HG03135 (cell line): ENCODE results near the gene GRIK4.

Source experiments
- ATAC-seq: cut with Tn5 transposase; IDR thresholded peaks from one replicate; pipeline ENCODE4 v1.9.1; 2021; ENCODE audit warnings: mild to moderate bottlenecking, moderate library complexity; ENCODE audit not compliant: unreplicated experiment

GRIK4 gene

DNA sequence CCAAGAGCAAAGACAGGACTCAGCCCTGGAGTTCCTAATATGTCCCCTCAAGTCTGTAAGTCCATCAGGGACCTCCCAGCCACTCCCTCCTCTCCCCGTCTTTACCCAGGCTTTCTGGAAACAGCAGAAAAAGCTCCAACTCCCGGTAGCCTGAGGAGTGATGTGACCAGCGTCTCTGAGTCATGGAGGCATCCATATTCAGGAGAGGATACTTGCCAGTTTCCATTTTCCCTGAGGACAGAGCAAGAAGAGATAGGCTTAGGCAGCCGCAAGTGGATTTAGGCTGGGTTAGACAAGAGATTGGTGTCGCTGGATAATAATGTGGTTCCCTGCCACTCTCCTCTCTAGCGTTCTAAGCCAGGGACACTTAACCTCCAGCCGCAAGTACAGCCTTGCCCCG lies 206.6 kb downstream of the GRIK4 start:
- no peak for ATAC-seq

DNA sequence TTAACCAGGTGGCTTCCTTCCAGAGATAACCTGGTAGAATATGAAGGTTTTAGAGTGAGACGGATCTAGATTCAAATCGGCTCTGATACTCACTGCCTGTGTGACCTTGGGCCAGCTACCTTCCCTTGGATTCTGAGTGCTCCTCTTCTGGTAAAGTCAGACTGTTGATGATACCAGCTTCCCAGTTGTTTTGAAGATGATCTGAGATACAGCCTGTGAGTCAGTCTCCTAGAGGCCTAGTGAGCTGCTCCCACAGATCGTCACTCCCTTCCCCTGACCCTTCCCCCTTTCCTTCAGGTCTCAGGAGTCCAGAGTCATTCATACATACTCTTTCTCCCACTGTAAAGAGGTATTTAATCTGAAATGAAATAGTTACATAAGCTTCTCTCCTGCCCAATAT lies 207.8 kb downstream of the GRIK4 start:
- ATAC-seq, result no peak

- ATAC-seq, result no peak
These were observed 209.2 kb downstream of the GRIK4 start for GRCh38 chr11:120720760-120721159.

DNA sequence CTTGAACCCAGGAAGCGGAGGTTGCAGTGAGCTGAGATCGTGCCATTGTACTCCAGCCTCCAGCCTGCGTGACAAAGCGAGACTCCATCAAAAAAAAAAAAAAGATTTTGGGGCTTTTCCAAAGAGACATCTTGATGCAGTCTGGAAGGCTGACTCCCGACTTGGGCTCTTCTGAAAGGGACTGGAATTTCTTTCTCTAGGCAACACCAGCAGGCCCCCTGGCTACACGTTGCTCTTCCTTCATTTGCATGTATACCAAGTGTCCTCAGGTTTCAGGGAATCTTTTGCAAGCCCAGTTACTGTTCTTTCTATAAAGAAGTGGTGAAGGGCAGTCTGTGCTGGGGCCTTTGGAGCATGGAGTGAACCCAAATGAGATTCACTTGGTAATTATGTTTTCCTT lies 211.0 kb downstream of the GRIK4 start:
- no peak for ATAC-seq

- ATAC-seq, result no peak
These were observed 212.2 kb downstream of the GRIK4 start for GRCh38 chr11:120723751-120724150.

GRCh38 chr11:120727752-120728151 lies 216.2 kb downstream of the GRIK4 start:
- ATAC-seq, result no peak

DNA sequence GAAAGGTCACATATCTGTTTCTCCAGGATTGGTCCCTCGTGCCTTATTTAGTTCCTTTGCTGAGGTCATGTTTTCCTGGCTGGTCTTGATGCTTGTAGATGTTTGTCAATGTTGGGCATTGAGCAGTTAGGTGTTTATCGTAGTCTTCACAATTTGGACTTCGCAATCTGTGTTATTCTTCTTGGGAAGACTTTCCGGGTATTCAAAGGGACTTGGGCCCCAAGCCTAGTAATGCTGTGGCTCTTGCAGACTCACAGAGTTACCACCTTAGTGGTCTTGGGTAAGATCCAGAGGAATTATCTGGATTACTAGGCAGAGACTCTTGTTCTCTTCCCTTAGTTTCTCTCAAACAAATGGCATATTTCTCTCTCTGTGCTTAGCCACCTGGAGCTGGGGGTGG lies 223.5 kb downstream of the GRIK4 start:
- ATAC-seq, result no peak

GRCh38 chr11:120738516-120739046 lies 227.0 kb downstream of the GRIK4 start:
- no peak for ATAC-seq

- no peak for ATAC-seq
These were observed 228.2 kb downstream of the GRIK4 start for GRCh38 chr11:120739780-120740179.

- ATAC-seq, result no peak
These were observed 228.8 kb downstream of the GRIK4 start for GRCh38 chr11:120740380-120740779.

- ATAC-seq, result no peak
These were observed 232.8 kb downstream of the GRIK4 start for GRCh38 chr11:120744016-120744994.

GRCh38 chr11:120746376-120746775 lies 234.8 kb downstream of the GRIK4 start:
- ATAC-seq, result no peak

DNA sequence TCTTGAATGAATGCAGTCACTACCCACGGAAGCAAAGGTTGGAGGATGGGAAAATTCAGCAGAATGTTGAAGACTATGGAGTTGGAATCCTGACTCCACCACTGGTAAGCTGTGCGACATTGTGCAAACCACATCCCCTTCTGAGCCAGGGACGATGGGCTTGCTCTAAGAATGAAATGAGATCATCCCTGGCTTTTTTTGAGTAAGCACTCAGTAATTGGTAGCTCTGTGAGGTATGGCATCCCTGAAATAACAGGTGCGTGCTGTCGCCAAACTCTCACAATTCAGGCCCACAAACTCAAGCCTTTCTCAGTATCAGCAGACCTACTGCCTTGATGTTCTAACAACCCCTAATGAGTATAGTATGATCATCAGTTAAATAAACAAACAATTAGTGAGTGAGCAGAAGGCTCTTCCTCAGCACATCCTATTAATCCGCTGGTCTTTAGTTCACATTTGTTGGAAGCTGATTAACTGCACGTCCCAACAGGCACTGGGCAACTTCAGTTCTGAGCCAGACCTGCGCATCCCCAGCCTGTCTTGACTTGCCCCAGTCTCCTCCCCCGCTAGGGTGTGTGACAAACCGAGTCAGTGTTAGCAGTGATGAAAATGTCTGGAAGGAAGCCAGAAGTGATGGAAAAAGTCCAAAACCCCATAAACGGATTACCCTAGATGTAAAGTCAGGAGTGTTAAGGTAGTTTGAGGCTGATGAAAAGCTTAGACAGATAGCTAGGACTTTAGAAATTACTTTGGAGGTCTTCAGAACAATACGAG lies 235.5 kb downstream of the GRIK4 start:
- ATAC-seq, result no peak

DNA sequence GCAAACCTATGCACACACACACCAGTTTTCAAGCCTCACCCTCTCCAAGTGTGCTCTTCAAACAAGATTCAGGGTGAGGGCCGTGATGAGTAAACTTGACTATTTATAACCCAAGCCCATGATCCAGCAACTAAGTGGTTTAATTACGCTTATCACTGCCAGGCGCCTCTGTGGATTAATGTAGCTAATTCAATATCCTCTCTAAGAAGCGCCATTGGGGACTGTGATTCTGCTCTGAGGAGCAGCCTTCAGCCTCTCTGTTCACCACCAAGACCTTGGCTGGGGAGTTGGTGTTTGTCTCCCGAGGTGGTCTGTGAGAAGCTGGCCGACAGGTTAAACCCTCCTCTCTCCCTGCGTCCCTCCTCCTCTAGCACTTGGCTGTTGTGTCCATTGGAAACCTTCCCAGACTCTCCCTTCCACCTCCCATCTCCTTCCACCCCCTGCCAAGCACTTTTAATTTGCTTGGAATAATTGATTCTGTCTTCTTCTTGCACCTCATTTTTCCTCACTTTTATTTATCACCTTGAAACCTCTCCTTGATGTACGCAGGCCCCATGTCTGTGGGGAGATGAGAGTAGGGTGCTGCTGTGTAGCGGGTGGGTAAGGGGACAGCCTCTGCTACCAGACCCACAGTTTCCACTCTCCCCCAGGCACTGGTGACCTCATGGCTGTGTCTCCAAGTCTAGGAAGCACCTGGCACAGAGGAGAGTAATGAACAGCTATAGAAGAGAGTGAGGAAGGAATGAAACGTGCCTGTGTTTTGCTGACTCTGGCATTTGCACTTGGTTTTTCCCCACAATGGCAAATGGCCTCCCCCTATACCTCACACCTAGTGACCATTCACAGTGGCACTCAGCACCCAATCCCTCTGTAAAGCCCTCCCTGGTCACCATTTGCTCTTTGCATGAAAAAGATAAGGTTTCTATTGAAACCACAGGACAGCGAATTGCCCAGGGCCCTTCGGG lies 236.6 kb downstream of the GRIK4 start:
- ATAC-seq, result no peak

- no peak for ATAC-seq
These were observed 237.8 kb downstream of the GRIK4 start for GRCh38 chr11:120749395-120749794.

DNA sequence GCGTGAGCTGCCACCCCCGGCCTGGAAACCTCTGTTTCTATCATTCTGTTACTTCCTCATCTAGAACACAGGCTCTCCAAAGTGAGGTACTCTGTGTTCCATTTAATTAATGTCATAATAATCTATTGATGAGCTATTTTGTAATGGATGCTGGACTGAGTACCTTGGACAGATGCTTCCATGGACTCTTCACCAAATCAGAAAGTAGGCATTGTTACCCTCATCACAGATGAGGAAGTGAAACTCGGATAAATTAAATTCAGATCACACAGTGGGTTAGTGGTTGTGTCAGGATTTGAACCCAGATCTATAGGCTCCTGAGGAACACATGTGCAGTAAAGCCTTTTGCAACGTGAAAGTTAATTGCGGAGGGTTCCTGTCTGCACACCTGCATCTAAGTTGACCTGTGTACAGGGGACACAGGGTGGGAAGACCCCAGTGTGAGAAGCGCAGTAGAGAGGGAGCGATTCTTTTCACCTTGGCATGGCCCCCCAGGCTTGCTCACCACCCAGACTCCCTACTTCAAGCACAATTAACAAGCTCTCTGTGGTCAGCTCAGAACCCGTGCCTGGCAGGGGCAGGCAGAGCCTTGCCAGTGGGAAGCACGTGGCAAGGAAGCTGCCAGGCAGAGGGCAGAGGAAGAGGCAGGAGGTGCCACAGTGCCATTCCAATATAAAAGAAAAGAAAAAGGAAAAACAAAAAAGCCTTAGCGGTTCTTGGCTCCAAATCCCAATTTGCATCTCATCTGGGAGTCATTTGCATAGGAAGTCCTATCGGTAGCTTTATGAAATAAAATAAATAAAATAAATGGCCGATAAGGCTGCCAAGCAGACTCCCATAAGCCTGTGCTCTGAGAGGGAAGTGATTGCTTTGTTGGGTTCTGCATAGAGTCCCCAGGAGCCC lies 239.3 kb downstream of the GRIK4 start:
- no peak for ATAC-seq

DNA sequence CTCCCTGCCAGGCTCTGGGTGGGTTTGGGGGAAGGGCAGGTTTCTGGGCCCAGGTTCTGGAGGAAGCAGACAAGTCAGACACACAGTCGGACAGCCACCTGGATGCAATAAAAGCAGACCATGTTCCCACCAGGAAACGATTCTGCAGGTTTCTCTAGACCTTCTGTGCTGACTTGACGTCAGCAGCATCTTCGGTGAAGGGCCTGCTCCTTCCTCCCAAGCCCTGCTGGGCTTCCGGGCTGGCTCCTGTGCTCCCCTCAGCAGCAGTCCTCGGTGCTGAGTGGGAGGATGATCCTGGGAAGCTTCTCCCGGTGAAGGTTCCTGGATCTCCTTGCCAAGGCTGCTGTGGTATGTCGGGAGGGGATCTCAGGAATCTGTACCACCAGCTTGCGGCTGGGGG lies 240.0 kb downstream of the GRIK4 start:
- ATAC-seq, result no peak

GRCh38 chr11:120752668-120753067 lies 241.1 kb downstream of the GRIK4 start:
- no peak for ATAC-seq

DNA sequence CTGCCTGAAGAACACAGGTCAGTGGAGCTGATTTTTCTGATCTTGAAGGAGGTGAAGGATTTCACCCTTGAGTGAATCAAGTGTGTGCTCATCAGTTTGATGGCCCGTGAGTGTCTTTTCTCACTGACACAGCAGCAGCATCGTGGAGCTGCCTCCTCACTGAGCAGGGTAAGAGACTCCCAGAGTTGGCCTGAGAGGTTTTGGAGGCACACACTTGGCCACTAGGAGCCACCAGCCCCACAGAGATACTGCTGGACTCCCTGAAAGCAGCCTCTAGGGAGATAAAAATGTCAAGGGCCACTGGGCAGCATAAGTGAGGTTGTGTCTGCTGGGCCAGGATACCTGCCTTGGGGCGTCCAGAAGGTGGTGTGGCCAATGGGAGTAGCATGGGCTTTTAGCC lies 245.4 kb downstream of the GRIK4 start:
- no peak for ATAC-seq

- ATAC-seq, result no peak
These were observed 247.5 kb downstream of the GRIK4 start for GRCh38 chr11:120759046-120759445.
